ENCODE results near the gene OSBPL6.

DNA sequence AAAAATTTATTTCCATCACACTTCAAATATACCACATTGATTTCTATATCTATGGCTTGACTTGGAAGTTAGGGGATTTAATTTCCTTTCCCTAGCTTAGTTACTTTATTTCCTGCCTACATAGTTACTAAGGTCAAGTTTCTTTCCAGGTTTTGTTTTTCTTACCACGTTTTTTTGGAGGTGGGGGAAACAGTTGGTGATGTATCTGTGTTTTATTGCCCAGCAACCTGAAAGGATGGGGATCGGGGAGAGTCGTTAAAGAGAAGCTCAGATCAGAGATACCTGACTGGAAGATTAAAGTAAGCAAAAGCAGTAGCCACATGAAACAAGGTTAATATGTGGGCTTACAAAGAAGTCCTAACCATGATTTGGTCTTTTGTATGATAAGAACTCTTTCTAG lies 127.8 kb downstream of the OSBPL6 start:
- TF ChIP-seq, protein P1, sequence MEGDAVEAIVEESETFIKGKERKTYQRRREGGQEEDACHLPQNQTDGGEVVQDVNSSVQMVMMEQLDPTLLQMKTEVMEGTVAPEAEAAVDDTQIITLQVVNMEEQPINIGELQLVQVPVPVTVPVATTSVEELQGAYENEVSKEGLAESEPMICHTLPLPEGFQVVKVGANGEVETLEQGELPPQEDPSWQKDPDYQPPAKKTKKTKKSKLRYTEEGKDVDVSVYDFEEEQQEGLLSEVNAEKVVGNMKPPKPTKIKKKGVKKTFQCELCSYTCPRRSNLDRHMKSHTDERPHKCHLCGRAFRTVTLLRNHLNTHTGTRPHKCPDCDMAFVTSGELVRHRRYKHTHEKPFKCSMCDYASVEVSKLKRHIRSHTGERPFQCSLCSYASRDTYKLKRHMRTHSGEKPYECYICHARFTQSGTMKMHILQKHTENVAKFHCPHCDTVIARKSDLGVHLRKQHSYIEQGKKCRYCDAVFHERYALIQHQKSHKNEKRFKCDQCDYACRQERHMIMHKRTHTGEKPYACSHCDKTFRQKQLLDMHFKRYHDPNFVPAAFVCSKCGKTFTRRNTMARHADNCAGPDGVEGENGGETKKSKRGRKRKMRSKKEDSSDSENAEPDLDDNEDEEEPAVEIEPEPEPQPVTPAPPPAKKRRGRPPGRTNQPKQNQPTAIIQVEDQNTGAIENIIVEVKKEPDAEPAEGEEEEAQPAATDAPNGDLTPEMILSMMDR (IDR thresholded peaks at IDR 0.05 in 8 of 11, conservative IDR thresholded peaks at IDR 0.05 in 3 of 11): no peak
- TF ChIP-seq POLR2A (IDR thresholded peaks at IDR 0.05): no peak
- TF ChIP-seq POLR2AphosphoS5 (IDR thresholded peaks at IDR 0.05): no peak
